ENCODE data around the gene ACTR8. TPM values are rescaled to one million over a fixed set of nuclear protein-coding genes. Genes with fewer than 3 reads are reported as not detected.

ACTR8 gene
- total RNA-seq, 1 experiment from 2014 or later: 35.2 TPM

GRCh38 chr3:53818221-53819162 lies 63.5 kb downstream of the ACTR8 start:
- no peaks in the 10 kb centered on the region for H3K27me3 Mint-ChIP-seq (ENCODE audit: insufficient read depth, unreplicated experiment)
- H3K4me3 Mint-ChIP-seq (ENCODE audit: unreplicated experiment): no peak overlapping the region
- H3K27ac Mint-ChIP-seq (ENCODE audit: unreplicated experiment): no peak overlapping the region
- H3K9me3 Mint-ChIP-seq (ENCODE audit: unreplicated experiment): no peaks in the 10 kb centered on the region
- H3K4me3 ChIP-seq (ENCODE audit: low read depth, low read length): no peak overlapping the region
- no peaks in the 10 kb centered on the region for H3K27me3 ChIP-seq (replicated peaks; ENCODE audit: control insufficient read depth, insufficient read depth, low read length)
- no peak for DNase-seq
- peaks cover 8% of the 10 kb centered on the region for H3K36me3 Mint-ChIP-seq (ENCODE audit: insufficient read depth, unreplicated experiment)
- no peaks in the 10 kb centered on the region for H3K4me1 ChIP-seq
- no peaks in the 10 kb centered on the region for H3K4me1 Mint-ChIP-seq (ENCODE audit: low read depth, unreplicated experiment)
- peaks cover 18% of the 10 kb centered on the region for H3K36me3 ChIP-seq (ENCODE audit: control insufficient read depth, insufficient read depth, low read length)
- ChIA-PET POLR2A (no interaction called here), CTCF (no interaction called here)
- intact Hi-C loops (cut with micrococcal nuclease; ENCODE audit: unreplicated experiment): no loop called here
- BruUV-seq (replicated peaks): no TSS peak
- TF ChIP-seq, protein P1, sequence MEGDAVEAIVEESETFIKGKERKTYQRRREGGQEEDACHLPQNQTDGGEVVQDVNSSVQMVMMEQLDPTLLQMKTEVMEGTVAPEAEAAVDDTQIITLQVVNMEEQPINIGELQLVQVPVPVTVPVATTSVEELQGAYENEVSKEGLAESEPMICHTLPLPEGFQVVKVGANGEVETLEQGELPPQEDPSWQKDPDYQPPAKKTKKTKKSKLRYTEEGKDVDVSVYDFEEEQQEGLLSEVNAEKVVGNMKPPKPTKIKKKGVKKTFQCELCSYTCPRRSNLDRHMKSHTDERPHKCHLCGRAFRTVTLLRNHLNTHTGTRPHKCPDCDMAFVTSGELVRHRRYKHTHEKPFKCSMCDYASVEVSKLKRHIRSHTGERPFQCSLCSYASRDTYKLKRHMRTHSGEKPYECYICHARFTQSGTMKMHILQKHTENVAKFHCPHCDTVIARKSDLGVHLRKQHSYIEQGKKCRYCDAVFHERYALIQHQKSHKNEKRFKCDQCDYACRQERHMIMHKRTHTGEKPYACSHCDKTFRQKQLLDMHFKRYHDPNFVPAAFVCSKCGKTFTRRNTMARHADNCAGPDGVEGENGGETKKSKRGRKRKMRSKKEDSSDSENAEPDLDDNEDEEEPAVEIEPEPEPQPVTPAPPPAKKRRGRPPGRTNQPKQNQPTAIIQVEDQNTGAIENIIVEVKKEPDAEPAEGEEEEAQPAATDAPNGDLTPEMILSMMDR (IDR thresholded peaks at IDR 0.05; ENCODE audit: insufficient read depth in 1 of 2, low read depth in 1 of 2, low read length in 1 of 2, severe bottlenecking in 1 of 2, unreplicated experiment in 1 of 2): no peak
- H3K9me3 ChIP-seq: no peaks in the 10 kb centered on the region

- no peaks in the 10 kb centered on the region for H3K4me1 ChIP-seq
- H3K4me3 ChIP-seq (ENCODE audit: low read depth, low read length): no peak overlapping the region
- intact Hi-C loops (cut with micrococcal nuclease; ENCODE audit: unreplicated experiment): no loop called here
- Mint-ChIP-seq H3K27ac (ENCODE audit: unreplicated experiment) (no peak overlapping the region), H3K9me3 (ENCODE audit: unreplicated experiment) (no peaks in the 10 kb centered on the region), H3K4me1 (ENCODE audit: low read depth, unreplicated experiment) (no peaks in the 10 kb centered on the region), H3K27me3 (ENCODE audit: insufficient read depth, unreplicated experiment) (no peaks in the 10 kb centered on the region), H3K4me3 (ENCODE audit: unreplicated experiment) (no peak overlapping the region), H3K36me3 (ENCODE audit: insufficient read depth, unreplicated experiment) (peaks cover 12% of the 10 kb centered on the region)
- DNase-seq: no peak
- H3K36me3 ChIP-seq (ENCODE audit: control insufficient read depth, insufficient read depth, low read length): peaks cover 17% of the 10 kb centered on the region
- CTCF ChIA-PET: no interaction called here
- H3K27me3 ChIP-seq (replicated peaks; ENCODE audit: control insufficient read depth, insufficient read depth, low read length): no peaks in the 10 kb centered on the region
- TF ChIP-seq, protein P1 (IDR thresholded peaks at IDR 0.05; ENCODE audit: insufficient read depth in 1 of 2, low read depth in 1 of 2, low read length in 1 of 2, severe bottlenecking in 1 of 2, unreplicated experiment in 1 of 2): no peak
- POLR2A ChIA-PET: no interaction called here
- no peaks in the 10 kb centered on the region for H3K9me3 ChIP-seq
- BruUV-seq (replicated peaks): no TSS peak
These were observed 64.1 kb downstream of the ACTR8 start for GRCh38 chr3:53817809-53818208.

GRCh38 chr3:53817211-53817610 lies 64.7 kb downstream of the ACTR8 start:
- intact Hi-C loops (cut with micrococcal nuclease; ENCODE audit: unreplicated experiment): no loop called here
- Mint-ChIP-seq H3K36me3 (ENCODE audit: insufficient read depth, unreplicated experiment) (peaks cover 18% of the 10 kb centered on the region), H3K4me1 (ENCODE audit: low read depth, unreplicated experiment) (no peaks in the 10 kb centered on the region), H3K27ac (ENCODE audit: unreplicated experiment) (no peak overlapping the region), H3K27me3 (ENCODE audit: insufficient read depth, unreplicated experiment) (no peaks in the 10 kb centered on the region), H3K4me3 (ENCODE audit: unreplicated experiment) (no peak overlapping the region), H3K9me3 (ENCODE audit: unreplicated experiment) (no peaks in the 10 kb centered on the region)
- no peaks in the 10 kb centered on the region for H3K9me3 ChIP-seq
- no peak overlapping the region for H3K4me3 ChIP-seq (ENCODE audit: low read depth, low read length)
- no TSS peak for BruUV-seq (replicated peaks)
- no peaks in the 10 kb centered on the region for H3K4me1 ChIP-seq
- ChIA-PET POLR2A (no interaction called here), CTCF (no interaction called here)
- no peaks in the 10 kb centered on the region for H3K27me3 ChIP-seq (replicated peaks; ENCODE audit: control insufficient read depth, insufficient read depth, low read length)
- no peak for DNase-seq
- TF ChIP-seq, protein P1 (IDR thresholded peaks at IDR 0.05; ENCODE audit: insufficient read depth in 1 of 2, low read depth in 1 of 2, low read length in 1 of 2, severe bottlenecking in 1 of 2, unreplicated experiment in 1 of 2): no peak
- H3K36me3 ChIP-seq (ENCODE audit: control insufficient read depth, insufficient read depth, low read length): peaks cover 14% of the 10 kb centered on the region

Other genes starting within 250 kb of the ACTR8 start
- 30.5 and 32.4 TPM in 2 replicates for gene CHDH, start 35.7 kb downstream of the ACTR8 start, total RNA-seq (2022)
- 27.5 and 30.0 TPM in 2 replicates for gene IL17RB, start 35.6 kb downstream of the ACTR8 start, total RNA-seq (2022)
- 51.5 and 56.6 TPM in 2 replicates for gene SELENOK, start 9.7 kb upstream of the ACTR8 start, total RNA-seq (2022)
- gene CACNA2D3, start 240.4 kb upstream of the ACTR8 start, total RNA-seq (2022): 0.39 TPM in 1 of 2 replicates, not detected in the other

Data from Caco-2 (cell line).